ENCODE measurements around the gene CDKN2AIPNL. TPM values are rescaled to one million over a fixed set of nuclear protein-coding genes. Genes with fewer than 3 reads are reported as not detected.

CDKN2AIPNL gene
- total RNA-seq, 5 donors from 2014 or later (not counting 1 experiment from before 2014, with no cell fraction given) = 14.0 to 17.3 (median 15.3) TPM

DNA sequence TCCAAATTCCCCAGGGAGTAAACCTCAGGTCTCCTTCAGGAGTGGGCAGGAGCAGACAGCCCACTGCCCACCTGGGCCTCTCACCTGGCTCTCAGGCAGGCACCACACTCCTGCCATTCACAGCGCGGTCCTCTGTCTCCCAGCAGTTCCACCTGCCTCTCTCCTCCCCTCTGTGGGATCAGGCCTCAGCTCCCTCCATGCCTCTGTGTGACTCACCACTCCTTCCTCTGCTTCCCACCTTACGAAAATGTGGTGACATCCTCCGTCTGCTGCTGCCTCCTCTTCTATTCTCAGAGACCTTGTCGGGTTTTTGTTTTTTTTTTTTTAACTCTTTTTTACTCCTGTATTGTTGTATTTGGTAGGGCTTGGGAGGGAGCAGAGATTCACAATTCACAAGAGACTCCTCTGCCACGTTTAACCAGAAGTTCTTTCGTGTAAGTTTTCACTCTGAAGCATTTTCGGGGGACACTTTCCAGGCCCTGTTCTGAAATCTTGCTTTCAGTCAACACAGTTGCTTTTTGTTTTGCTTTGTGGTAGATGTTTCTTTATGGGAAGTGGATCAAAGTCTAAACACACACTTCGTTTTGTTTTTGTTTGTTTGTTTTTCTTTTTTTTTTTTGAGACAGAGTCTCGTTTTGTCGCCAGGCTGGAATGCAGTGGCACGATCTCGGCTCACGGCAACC lies 21.1 kb upstream of the CDKN2AIPNL start:
- Histone ChIP-seq H3K4me1 (ENCODE audit: control insufficient read depth in 1 of 2, extremely low read depth in 1 of 2, insufficient read depth in 2 of 2, low read length in 2 of 2) (peaks cover 0 to 18% of the 10 kb centered on the region in 2 experiments), H3K9me3 (no peaks in the 10 kb centered on the region), H3K36me3 (ENCODE audit: control insufficient read depth in 2 of 2, extremely low read depth in 1 of 2, insufficient read depth in 1 of 2, low read length in 1 of 2) (no peaks in the 10 kb centered on the region), H3K27me3 (replicated peaks in 1 of 2; ENCODE audit: control insufficient read depth in 2 of 2, extremely low read depth in 1 of 2, insufficient read depth in 2 of 2, low read length in 1 of 2) (peaks cover 0 to 5% of the 10 kb centered on the region in 2 experiments), H3K27ac (ENCODE audit: low read length) (no peak overlapping the region), H3K4me3 (ENCODE audit: control insufficient read depth in 1 of 2, extremely low read depth in 1 of 2, low read length in 1 of 2) (no peak overlapping the region)
- ATAC-seq (replicated peaks in 1 of 4) (no peak), DNase-seq (no peak)
- CTCF ChIA-PET = no interaction called here
- H3K4me3 Mint-ChIP-seq = no peak overlapping the region
- no peak overlapping the region for H3K27ac Mint-ChIP-seq
- peaks cover 0 to 3% of the 10 kb centered on the region in 2 donors for H3K27me3 Mint-ChIP-seq
- no peaks in the 10 kb centered on the region for H3K9me3 Mint-ChIP-seq
- WGBS (ENCODE audit: insufficient coverage) = 89% methylated on average over 4 of the region's 14 CpGs
- H3K4me1 Mint-ChIP-seq = peaks cover 11 to 23% (median 19%) of the 10 kb centered on the region in 3 donors
- POLR2A ChIA-PET = no interaction called here
- H3K36me3 Mint-ChIP-seq = no peaks in the 10 kb centered on the region

DNA sequence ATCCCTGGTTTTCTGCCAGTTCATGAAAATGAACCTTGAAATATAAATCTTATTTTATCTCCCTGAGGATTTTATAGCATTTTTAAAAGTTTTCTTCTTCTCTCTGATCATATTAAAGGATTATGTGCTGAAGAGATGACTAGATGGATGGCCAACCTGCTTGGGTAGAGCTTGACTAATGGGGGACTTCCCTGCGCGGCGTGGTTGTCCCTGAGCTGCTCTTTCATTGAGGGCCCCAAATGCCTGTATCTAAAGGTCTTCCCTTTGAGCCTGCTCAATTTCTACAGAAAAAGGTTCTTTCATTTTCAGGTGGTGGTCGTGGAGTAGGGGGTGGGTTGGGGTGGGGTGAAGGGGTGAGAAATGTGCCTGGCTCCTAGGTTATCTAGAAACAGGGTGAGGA lies 20.5 kb upstream of the CDKN2AIPNL start:
- H3K4me1 ChIP-seq (ENCODE audit: control insufficient read depth in 1 of 2, extremely low read depth in 1 of 2, insufficient read depth in 2 of 2, low read length in 2 of 2) = peaks cover 0 to 12% of the 10 kb centered on the region in 2 experiments
- peaks cover 0 to 5% of the 10 kb centered on the region in 2 experiments for H3K27me3 ChIP-seq (replicated peaks in 1 of 2; ENCODE audit: control insufficient read depth in 2 of 2, extremely low read depth in 1 of 2, insufficient read depth in 2 of 2, low read length in 1 of 2)
- H3K36me3 Mint-ChIP-seq = no peaks in the 10 kb centered on the region
- no peak overlapping the region for H3K27ac ChIP-seq (ENCODE audit: low read length)
- CTCF ChIA-PET = no interaction called here
- no peak for ATAC-seq (replicated peaks in 1 of 4)
- POLR2A ChIA-PET = no interaction called here
- H3K4me3 Mint-ChIP-seq = no peak overlapping the region
- 89% methylated on average over 3 of the region's 4 CpGs for WGBS (ENCODE audit: insufficient coverage)
- no peak for DNase-seq
- no peaks in the 10 kb centered on the region for H3K9me3 Mint-ChIP-seq
- H3K4me3 ChIP-seq (ENCODE audit: control insufficient read depth in 1 of 2, extremely low read depth in 1 of 2, low read length in 1 of 2) = no peak overlapping the region
- H3K4me1 Mint-ChIP-seq = peaks cover 10 to 19% (median 15%) of the 10 kb centered on the region in 3 donors
- no peaks in the 10 kb centered on the region for H3K36me3 ChIP-seq (ENCODE audit: control insufficient read depth in 2 of 2, extremely low read depth in 1 of 2, insufficient read depth in 1 of 2, low read length in 1 of 2)
- no peak overlapping the region for H3K27ac Mint-ChIP-seq
- no peaks in the 10 kb centered on the region for H3K9me3 ChIP-seq
- peaks cover 0 to 3% of the 10 kb centered on the region in 2 donors for H3K27me3 Mint-ChIP-seq

DNA sequence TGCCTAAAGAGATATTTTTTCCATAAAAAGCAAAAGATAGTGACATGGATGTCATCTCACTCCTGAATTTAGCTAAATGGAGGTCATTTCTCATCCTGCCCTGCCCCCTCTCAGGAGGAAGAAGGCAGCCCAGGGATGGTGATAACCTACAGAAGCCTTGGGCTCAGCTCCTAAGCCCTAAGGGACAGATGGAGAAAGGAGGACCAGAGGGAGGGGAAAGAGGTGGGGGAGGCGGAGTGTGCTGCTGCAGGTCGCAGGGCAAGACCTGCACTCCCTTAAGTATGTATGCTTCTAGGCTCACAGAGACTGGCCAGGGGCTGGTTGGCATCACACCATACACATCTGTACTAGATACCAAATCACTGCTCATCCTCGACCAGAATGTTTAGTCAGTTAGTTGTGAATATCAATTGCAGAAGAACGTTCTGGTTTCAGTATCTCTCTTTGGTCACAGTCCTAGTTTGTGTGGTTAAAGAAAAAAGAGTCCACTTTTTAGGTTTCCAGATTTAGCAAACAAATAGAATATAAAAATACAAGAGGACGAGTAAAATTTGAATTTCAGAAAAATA lies 18.4 kb upstream of the CDKN2AIPNL start:
- Histone ChIP-seq H3K4me1 (ENCODE audit: control insufficient read depth in 1 of 2, extremely low read depth in 1 of 2, insufficient read depth in 2 of 2, low read length in 2 of 2) (no peaks in the 10 kb centered on the region), H3K27ac (ENCODE audit: low read length) (no peak overlapping the region), H3K4me3 (ENCODE audit: control insufficient read depth in 1 of 2, extremely low read depth in 1 of 2, low read length in 1 of 2) (no peak overlapping the region), H3K27me3 (replicated peaks in 1 of 2; ENCODE audit: control insufficient read depth in 2 of 2, extremely low read depth in 1 of 2, insufficient read depth in 2 of 2, low read length in 1 of 2) (peaks cover 0 to 17% of the 10 kb centered on the region in 2 experiments), H3K36me3 (ENCODE audit: control insufficient read depth in 2 of 2, extremely low read depth in 1 of 2, insufficient read depth in 1 of 2, low read length in 1 of 2) (no peaks in the 10 kb centered on the region), H3K9me3 (no peaks in the 10 kb centered on the region)
- no peaks in the 10 kb centered on the region for H3K9me3 Mint-ChIP-seq
- no peak overlapping the region for H3K27ac Mint-ChIP-seq
- no CpG with 5 or more reads among the region's 5 CpGs for WGBS (ENCODE audit: insufficient coverage)
- peaks cover 0 to 1% (median 0%) of the 10 kb centered on the region in 3 donors for H3K4me1 Mint-ChIP-seq
- DNase-seq (no peak), ATAC-seq (replicated peaks in 1 of 4) (no peak)
- peaks cover 0 to 3% of the 10 kb centered on the region in 2 donors for H3K27me3 Mint-ChIP-seq
- H3K4me3 Mint-ChIP-seq = no peak overlapping the region
- no peaks in the 10 kb centered on the region for H3K36me3 Mint-ChIP-seq
- ChIA-PET POLR2A (no interaction called here), CTCF (no interaction called here)

DNA sequence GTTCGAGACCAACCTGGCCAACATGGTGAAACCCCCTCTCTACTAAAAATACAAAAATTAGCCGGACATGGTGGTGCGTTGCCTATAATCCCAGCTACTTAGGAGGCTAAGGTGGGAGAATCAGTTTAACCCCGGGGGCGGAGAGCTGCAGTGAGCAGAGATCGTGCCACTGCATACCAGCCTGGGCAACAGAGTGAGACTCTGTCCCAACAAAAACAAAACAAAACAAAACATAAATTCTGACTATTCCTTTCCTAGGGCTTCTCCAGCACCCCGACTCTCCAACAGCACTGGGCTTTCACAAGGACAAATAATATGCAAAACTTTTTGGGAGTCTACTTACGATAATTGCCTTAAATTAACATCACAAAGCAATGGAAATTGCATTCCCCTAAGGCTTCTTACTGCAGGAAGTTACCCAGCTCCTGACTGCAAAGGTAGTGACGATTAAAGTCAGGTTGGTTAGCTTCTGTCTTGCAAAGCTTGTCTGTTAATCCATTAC lies 15.9 kb upstream of the CDKN2AIPNL start:
- Histone ChIP-seq H3K27ac (ENCODE audit: low read length) (no peak overlapping the region), H3K27me3 (replicated peaks in 1 of 2; ENCODE audit: control insufficient read depth in 2 of 2, extremely low read depth in 1 of 2, insufficient read depth in 2 of 2, low read length in 1 of 2) (peaks cover 0 to 17% of the 10 kb centered on the region in 2 experiments), H3K9me3 (no peaks in the 10 kb centered on the region), H3K36me3 (ENCODE audit: control insufficient read depth in 2 of 2, extremely low read depth in 1 of 2, insufficient read depth in 1 of 2, low read length in 1 of 2) (no peaks in the 10 kb centered on the region), H3K4me1 (ENCODE audit: control insufficient read depth in 1 of 2, extremely low read depth in 1 of 2, insufficient read depth in 2 of 2, low read length in 2 of 2) (no peaks in the 10 kb centered on the region), H3K4me3 (ENCODE audit: control insufficient read depth in 1 of 2, extremely low read depth in 1 of 2, low read length in 1 of 2) (no peak overlapping the region)
- DNase-seq (no peak), ATAC-seq (replicated peaks in 1 of 4) (no peak)
- Mint-ChIP-seq H3K27me3 (no peaks in the 10 kb centered on the region), H3K9me3 (no peaks in the 10 kb centered on the region), H3K36me3 (no peaks in the 10 kb centered on the region), H3K4me3 (no peak overlapping the region), H3K27ac (no peak overlapping the region), H3K4me1 (no peaks in the 10 kb centered on the region)
- 71% methylated on average over 4 of the region's 9 CpGs for WGBS (ENCODE audit: insufficient coverage)
- CTCF ChIA-PET = interaction anchor here (0.6 to 1.4 kb wide), 2 partner anchors 91 to 97 kb away, joined by 3 to 4 read pairs; no protein-coding TSS in a partner anchor
- POLR2A ChIA-PET = interaction anchor here in 1 of 2 donors (0.6 kb wide), 1 partner anchor 117 kb away, joined by 3 read pairs; no protein-coding TSS in a partner anchor

DNA sequence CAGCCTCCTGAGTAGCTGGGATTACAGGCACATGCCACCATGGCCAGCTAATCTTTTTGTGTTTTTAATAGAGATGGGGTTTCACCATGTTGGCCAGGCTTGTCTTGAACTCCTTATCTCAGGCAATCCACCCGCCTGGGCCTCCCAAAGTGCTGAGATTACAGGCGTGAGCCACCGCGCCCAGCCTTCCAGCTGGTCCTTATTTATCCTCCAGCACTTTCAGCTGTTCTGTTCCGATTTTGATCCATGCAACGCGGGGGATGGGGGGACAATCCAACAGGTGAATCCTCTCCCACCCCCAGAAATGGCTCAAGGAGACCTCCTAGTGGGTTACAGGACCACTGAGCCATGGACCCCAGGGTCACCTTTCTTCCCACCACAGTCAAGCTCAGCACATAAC lies 14.7 kb upstream of the CDKN2AIPNL start:
- H3K36me3 ChIP-seq (ENCODE audit: control insufficient read depth in 2 of 2, extremely low read depth in 1 of 2, insufficient read depth in 1 of 2, low read length in 1 of 2) = no peaks in the 10 kb centered on the region
- Mint-ChIP-seq H3K4me3 (no peak overlapping the region), H3K4me1 (no peaks in the 10 kb centered on the region), H3K27me3 (no peaks in the 10 kb centered on the region), H3K36me3 (no peaks in the 10 kb centered on the region), H3K27ac (no peak overlapping the region), H3K9me3 (no peaks in the 10 kb centered on the region)
- WGBS (ENCODE audit: insufficient coverage) = 95% methylated on average over 7 of the region's 7 CpGs
- ChIA-PET CTCF (no interaction called here), POLR2A (no interaction called here)
- ATAC-seq (replicated peaks in 1 of 4) = no peak
- no peak overlapping the region for H3K27ac ChIP-seq (ENCODE audit: low read length)
- peaks cover 0 to 15% of the 10 kb centered on the region in 2 experiments for H3K27me3 ChIP-seq (replicated peaks in 1 of 2; ENCODE audit: control insufficient read depth in 2 of 2, extremely low read depth in 1 of 2, insufficient read depth in 2 of 2, low read length in 1 of 2)
- DNase-seq = no peak
- no peaks in the 10 kb centered on the region for H3K4me1 ChIP-seq (ENCODE audit: control insufficient read depth in 1 of 2, extremely low read depth in 1 of 2, insufficient read depth in 2 of 2, low read length in 2 of 2)
- H3K4me3 ChIP-seq (ENCODE audit: control insufficient read depth in 1 of 2, extremely low read depth in 1 of 2, low read length in 1 of 2) = no peak overlapping the region
- H3K9me3 ChIP-seq = no peaks in the 10 kb centered on the region

DNA sequence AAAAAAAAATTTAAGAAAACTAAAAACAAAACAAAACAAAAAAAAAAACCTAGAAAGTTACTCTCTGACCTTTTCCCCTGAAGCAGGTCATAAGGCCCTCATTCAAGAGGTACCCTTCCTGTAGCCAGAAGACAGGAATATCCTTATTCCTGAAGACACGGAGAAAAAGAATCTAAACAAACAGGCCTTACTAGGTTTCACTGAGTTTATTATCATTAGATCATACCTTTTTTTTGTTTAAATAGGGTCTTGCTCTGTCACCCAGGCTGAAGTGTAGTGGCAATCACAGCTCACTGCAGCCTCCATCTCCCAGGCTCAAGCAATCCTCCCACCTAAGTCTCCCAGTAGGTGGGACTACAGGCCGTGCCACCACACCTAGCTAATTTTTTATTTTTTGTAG lies 11.7 kb upstream of the CDKN2AIPNL start:
- no peaks in the 10 kb centered on the region for H3K36me3 ChIP-seq (ENCODE audit: control insufficient read depth in 2 of 2, extremely low read depth in 1 of 2, insufficient read depth in 1 of 2, low read length in 1 of 2)
- Mint-ChIP-seq H3K9me3 (no peaks in the 10 kb centered on the region), H3K4me3 (no peak overlapping the region), H3K4me1 (no peaks in the 10 kb centered on the region), H3K27me3 (peaks cover 0 to 2% of the 10 kb centered on the region in 2 donors), H3K36me3 (no peaks in the 10 kb centered on the region), H3K27ac (no peak overlapping the region)
- no peaks in the 10 kb centered on the region for H3K9me3 ChIP-seq
- ChIA-PET POLR2A (no interaction called here), CTCF (interaction anchor here (0.7 kb wide), 2 partner anchors 108 to 164 kb away, joined by 3 read pairs; no protein-coding TSS in a partner anchor)
- ATAC-seq (replicated peaks in 1 of 4) (no peak), DNase-seq (no peak)
- H3K27me3 ChIP-seq (replicated peaks in 1 of 2; ENCODE audit: control insufficient read depth in 2 of 2, extremely low read depth in 1 of 2, insufficient read depth in 2 of 2, low read length in 1 of 2) = peaks cover 0 to 14% of the 10 kb centered on the region in 2 experiments
- H3K4me1 ChIP-seq (ENCODE audit: control insufficient read depth in 1 of 2, extremely low read depth in 1 of 2, insufficient read depth in 2 of 2, low read length in 2 of 2) = no peaks in the 10 kb centered on the region
- WGBS (ENCODE audit: insufficient coverage) = no CpG with 5 or more reads among the region's 2 CpGs
- no peak overlapping the region for H3K27ac ChIP-seq (ENCODE audit: low read length)
- H3K4me3 ChIP-seq (ENCODE audit: control insufficient read depth in 1 of 2, extremely low read depth in 1 of 2, low read length in 1 of 2) = no peak overlapping the region
